Activated T-cell treated with anti-CD3 and anti-CD28 coated beads for 24 hours (primary cell): ENCODE results near the gene PLEKHG7.
"Not testable (repeated sequence)": the region's sequence is repeated elsewhere in the genome, so short reads cannot be mapped to it uniquely, and the experiment has no call there.

Experiments used
- DNase-seq: peaks from one replicate; pipeline ENCODE4 v3.0.0-alpha.2; 2020; ENCODE audit warnings: low read depth

PLEKHG7 gene

DNA sequence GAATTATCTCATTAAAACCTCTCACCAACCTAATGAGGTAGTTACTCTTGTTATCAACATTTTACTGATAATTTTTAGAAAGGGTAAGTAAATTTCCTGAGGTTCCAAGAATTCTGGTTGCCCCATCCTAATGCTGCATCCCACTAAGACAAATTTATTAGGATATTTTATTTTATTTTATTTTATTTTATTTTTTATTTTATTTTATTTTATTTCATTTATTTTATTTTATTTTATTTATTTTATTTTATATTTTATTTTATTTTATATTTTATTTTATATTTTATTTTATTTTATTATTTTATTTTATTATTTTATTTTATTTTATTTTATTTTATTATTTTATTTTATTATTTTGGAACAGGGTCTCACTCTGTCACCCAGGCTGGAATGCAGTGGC lies 46.9 kb downstream of the PLEKHG7 start:
- DNase-seq: not testable (repeated sequence)

DNA sequence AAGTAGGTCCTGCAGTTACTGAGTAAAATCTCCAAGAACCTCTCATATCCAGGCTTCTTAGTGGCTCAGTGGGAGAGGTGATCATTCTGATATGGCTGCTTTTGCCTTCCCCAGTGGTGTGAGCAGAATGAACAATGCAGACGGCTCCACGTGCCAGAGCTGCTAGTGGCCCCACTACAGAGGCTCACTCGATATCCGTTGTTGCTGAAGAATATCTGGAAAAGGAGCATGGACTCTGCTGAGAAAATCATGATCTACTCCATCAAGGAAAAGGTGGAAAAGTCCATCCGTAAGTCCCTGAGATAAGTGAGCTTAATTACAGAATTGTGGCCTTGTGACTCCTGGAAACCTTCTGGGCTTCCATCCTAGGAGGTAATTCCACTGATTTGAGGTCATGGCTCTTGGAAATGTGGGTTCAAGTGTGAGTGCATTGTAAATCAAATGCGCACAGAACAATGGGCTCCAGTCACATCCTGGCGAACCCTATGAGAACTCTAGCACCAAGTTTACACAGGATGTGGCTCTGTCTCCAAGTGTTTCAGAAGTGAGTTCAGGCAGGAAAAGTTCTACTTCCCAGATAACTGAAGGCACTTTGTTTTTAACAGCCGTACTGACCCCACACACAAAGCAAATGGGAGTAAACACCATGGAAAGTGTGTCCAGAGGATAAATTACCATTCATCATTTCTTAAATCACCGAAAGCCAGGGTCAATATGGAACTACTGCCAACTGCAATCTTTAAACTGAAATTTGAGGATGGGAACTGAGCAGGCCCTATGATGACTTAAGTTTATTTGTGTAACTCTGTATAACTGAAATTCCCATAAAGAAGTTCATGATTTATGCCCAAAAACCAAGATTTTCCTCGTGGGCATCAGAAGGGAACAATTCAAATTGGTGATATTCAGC lies 51.4 kb downstream of the PLEKHG7 start:
- no peak for DNase-seq

DNA sequence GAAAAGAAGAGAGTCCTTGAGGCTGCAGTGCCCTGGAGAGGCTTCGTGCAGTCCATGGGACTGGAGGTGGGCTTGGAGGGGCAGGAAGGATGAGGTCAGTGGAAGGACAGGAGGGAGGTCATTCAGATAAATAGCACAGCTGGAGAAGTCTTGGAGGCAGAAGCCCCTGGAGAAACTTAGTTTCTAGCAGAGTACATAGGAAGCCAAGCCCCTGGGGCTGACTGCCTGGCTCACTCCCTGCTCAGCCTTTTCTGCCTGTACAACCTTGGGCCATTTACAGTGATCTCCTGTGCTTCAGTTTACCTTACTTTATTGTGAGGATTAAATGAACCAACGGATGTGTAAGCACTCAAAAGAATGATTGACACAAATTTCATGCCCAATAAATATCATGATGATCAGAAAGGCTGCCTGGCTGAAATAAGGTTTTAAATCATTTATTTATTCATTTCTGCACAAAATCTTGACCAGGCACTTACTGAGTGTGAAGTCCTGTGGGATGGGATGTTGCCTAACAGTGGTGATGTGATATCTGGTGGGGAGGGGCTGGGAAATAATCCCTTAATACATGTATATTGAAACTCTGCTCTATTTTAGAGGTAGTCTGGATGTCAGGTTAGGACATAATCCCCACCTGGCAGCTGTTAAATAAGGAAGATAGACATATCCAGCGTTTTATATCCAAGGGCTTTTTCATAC lies 54.3 kb downstream of the PLEKHG7 start:
- DNase-seq: no peak

DNA sequence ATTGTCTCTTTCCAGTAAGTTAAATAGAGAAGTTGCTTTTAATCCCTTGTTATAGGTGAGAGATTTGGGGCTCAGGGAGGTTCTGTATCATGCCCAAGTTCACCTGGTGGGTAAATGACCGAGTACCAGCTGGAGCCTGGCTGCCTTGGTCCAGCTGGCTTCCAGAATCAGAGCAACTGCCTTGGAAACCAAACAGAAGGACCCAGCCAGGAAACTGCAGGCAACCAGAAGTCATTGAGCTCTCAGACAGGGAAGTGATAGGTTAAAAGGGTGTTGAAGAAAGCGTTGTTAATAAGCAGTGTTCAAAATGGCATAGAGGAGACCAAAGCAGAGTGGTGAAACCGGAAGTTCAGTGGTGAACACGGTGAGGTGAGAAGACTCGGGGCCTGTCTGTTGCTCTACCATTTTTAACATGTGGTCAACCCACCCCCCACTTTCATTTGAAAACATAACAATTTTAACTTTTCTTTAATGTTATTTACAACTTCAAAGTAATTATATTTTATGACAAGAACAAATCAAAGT lies 54.9 kb downstream of the PLEKHG7 start:
- DNase-seq: no peak

DNA sequence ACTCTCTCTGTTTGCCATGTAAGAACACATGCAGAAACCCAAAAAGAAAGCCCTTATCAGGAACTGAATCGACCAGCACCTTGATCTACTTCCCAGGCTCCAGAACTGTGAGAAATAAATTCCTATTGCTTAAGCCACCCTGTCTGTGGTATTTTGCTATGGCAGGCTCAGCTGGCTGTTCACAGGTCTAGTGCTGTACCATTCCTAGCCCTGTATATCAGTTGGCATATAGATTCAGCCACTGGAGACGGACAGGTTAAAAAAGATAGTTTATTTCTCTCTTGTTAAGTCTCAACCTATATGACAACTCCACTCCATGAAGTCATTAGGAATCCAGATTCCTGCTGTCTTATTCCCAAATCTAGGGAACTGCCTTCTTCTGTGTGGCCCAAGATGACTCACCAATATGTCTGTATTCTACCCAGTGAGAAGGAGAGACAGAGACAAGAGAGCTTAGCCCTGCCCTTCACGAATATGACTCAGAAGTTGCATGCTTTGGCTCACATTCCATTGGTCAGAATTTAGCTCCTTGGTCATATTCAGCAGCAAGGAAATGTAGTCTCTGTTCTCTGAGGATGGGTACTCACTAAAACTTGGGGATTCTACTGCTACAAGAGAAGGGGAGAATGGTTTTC lies 57.0 kb downstream of the PLEKHG7 start:
- DNase-seq: no peak

DNA sequence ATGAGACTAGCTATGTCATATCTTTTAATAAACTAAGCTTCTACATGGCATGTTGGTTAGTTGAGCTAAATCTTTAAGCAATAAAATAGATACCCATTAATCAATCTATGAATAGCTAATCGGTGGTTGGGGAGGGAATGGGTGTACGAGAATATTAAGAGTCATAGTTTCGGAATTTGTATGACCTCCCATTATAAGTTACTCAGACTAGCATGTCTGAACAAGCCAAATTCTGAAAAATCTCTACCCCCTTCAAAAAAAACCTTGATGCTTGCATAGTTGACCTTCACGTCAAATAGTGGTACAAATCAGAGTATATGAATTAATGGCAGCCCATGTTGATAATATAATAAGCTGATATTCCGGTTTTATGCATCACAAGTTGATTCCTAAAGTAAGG lies 60.0 kb downstream of the PLEKHG7 start:
- DNase-seq: no peak

DNA sequence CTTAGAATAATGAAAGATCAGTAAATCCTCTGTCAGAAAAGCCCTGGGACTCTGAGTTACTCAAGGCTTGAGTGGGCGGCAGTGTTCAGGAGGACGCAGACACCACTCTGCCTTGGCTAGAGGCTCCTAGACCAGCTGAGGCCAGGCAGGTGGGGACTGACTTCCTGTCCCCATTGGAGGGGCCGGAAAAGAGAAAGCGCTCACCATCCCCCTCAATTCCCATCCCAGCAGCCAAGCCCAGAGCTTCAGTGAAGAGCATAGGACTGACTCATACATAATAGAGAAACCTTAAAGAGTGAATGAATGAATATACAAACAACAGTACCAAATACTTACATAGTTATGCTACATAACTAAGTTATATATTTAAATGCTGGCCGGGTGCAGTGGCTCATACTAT lies 62.0 kb downstream of the PLEKHG7 start:
- DNase-seq: no peak

DNA sequence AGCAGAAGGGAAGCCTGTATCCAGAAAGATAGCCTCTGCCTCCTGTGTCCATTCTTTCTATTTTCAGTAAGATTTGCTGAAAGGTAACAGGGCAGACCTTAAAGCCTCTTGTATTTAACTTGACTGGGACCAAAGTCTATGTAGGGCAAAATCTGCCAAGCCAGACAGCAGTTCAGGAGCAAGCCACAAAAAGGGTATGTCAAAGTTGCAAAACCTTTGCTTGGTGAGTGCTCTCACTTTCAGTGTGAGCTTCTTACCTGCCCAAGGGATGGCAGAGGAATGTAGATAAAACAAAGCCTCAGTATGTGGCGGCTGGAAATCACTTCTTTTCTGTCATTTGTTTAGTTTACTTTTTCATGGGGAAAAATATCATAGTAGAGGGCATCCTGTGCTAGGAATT lies 63.1 kb downstream of the PLEKHG7 start:
- no peak for DNase-seq

DNA sequence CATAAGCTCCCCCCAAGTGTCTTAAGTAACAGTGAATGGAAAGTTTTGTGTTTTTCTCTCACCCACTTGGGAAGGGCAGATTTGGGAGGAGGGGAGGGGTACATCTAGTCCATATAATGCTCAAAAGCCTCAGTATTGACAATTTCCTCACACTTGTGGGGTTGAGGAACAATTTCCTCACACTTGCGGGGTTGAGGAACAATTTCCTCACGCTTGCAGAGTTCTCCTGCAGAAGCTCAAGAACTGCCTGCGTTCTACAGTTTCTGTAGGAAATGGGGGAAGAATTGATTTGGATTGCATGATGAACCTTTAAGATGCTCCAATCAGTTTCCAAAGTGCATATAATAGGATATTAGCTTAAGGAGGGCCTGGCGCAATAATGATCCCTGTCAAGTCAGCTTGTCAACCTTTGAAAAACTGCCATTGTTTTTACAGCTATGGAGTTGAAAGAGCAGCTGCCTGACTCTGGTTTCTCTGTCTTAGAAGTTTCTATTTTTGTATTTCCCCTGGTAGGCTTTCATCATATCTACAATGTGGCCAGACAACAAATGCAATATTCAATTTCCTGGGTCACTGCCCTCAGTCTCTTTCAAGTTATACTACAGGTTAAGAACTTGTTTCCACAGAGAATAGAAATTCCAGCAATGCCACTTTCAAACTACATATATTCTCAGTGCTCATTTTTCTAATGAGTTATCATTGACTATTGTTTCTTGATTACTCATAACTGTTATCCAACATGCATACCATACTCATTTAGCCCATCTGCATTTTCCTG lies 66.5 kb downstream of the PLEKHG7 start:
- no peak for DNase-seq

DNA sequence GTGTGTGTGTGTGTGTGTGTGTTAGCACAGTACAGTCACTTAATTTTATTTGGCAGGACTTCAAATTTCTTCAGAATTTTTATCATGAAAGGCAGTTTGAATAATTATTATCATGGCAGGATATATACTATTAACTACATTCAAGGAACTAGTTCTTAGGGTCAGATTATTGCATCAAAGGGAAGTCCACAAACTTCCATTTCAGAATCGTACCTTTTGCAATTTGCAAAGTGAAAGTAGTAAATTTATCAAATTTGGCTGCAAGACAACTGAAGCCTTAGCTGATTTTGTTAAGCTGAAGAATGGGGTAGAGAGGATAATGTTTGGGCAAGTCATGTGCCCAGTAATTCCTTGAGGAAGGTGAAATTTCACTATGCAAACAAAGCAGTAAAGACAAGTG lies 68.2 kb downstream of the PLEKHG7 start:
- no peak for DNase-seq

DNA sequence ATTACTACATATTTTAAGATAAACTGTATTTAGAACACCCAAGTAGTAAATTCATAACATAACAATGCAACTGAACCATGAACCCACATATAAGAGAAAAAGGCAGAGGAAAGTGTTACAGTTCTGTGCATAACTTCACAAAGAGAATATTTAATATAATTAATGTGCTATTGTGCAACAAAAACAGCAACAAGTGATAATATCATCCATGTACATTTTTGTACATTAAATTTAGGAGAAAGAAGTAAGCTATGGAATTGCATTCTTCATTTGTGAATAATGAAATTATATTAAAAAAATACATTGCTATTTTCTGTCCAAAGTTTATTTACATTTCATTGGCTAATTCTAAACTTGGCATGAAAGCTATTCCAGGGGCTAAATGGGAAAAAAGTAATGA lies 72.6 kb downstream of the PLEKHG7 start:
- DNase-seq: no peak

DNA sequence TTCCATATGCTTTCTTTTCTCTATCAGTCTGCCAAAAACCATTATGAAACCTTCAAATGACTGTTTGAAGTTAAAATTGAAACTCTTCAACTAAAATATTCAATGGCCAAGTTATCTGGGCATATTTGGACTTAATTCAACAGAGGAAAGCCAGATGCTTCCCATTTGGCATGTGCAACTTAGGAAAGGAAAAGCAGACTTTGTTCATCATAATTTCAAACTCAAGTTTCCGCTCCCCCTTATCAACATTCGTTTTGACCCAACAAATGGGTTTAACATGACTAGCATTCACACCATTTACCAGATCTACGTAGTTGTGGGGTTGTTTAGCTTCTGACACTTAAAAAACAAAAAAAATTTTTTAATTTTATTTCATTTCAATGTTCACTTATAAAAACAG lies 75.7 kb downstream of the PLEKHG7 start:
- DNase-seq: no peak

DNA sequence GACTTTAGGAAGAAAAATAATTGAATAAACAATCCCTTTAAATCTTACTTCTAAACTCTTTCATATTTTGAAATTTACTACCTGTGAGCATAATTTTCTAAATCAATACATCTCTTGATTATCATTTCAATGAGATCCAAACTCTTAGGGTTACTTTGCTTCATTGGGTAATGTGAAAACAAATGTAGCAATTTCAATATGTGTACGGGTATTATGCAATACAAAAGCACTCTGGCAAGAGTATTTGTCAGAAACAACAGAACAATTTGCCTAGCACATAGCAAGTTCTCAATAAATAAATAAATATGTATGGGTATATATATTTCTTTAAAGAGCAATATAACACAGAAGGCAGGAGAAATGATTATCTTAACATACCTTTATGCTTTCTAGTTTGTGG lies 77.1 kb downstream of the PLEKHG7 start:
- DNase-seq: no peak

DNA sequence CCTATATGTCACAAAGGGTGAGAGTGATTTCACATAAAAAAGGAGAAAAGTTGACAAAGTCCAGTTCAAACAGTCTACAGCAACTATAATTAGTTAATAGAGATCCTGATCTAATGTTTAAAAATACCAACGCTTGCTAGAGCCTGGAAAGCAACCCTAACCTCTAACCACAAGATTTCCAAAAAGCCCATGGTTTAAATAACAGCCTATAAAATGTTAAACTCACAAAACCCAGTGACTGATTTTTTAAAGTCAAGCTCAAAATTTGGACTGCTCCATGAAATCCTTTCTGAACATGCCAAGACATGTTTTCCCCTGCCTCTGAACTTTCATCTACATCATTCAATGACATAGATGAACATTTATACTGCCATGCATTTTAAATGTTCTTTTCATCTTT lies 81.6 kb downstream of the PLEKHG7 start:
- no peak for DNase-seq

DNA sequence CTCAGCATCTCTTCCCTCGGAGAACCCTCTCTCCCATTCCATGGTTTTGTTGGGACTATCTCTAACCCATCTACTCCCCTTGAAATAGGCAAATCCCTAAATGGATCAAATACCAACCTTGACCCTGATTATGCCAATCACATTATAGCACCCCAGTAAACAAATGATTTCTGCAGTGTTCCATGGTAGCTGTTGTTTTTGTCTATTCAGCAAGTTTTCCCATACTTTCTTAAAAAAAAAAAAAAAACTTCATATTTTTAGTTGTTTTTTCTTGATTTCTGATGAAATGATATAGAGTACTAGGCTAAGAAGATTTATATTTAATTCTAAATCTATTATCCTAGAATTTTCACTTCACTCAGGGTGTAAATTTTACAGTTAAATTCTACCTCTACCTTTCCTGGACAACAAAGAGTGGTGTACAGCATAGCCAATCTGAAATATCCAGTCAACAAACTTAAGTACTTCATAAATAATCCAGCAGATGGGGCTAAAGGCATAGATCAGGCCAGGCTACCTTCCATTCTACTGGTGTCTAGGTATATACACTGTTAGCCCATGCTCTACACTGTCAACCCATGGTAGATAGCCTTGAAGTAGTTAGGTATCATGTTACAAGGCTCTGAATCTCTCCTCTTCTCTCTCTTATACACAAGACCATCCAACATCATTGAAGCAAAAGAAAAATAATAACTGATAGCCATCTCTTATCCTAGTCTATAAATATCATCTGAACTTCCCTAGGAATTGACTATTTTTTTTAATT lies 82.2 kb downstream of the PLEKHG7 start:
- no peak for DNase-seq

DNA sequence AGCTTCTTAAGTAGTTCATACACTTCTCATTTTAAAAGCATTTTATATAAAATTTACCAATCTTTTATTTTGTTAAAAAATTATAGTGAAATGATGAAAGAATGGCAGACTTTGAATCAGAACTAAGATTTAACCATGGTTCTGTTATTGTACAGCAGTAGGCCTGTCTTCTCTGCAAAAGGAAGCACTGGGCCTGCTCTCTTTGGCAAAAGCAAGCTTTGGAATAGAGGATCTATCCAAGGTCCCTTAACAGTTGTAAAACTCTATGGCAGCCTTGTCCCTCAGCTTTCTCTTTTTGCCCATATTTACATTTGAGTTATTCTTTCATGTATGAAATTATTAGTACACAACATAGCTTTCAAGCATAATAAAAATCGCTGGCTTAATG lies 82.8 kb downstream of the PLEKHG7 start:
- DNase-seq: no peak

DNA sequence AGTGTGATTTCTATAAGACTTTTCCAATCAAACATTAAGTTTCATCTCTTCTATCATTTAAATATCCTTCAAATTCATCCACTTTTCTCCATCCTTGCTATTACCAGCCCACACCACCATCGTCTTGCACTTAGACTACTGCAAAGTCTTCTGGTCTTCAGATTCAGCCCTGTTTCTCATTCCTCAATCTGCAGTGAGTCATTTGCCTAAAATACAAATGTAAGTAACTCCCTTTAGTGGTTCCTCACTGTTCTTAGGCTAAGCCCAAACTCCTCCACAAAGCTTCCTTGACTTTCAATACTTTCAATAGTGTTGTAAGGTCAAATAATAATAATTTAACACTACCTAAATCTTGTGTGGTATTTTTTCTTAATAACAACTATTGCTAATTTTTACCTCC lies 83.3 kb downstream of the PLEKHG7 start:
- DNase-seq: no peak

DNA sequence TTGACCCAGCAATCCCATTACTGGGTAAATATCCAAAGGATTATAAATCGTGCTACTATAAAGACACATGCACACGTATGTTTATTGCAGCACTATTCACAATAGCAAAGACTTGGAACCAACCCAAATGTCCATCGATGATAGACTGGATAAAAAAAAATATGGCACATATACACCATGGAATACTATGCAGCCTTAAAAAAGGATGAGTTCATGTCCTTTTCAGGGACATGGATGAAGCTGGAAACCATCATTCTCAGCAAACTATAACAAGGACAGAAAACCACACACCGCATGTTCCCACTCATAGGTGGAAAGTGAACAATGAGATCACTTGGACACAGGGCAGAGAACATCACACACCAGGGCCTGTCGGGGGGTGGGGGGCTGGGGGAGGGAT lies 91.6 kb downstream of the PLEKHG7 start:
- DNase-seq: not testable (repeated sequence)

DNA sequence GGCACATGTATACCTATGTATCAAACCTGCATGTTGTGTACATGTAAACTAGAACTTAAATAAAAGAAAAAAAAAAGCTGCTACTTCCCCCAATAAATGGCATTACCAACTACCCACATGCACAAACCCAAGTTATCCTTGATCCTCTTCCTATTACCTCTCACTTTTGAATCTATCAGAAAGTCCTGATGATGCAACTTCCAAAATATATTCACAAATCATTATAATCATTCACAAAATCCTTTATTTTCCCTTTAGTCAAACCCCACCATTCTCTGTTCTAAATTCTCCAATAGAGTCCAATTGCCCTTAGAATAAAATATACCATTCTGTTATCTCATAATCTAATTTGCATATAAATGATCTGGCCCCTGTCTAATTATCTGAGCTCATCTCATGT lies 92.0 kb downstream of the PLEKHG7 start:
- DNase-seq: no peak

DNA sequence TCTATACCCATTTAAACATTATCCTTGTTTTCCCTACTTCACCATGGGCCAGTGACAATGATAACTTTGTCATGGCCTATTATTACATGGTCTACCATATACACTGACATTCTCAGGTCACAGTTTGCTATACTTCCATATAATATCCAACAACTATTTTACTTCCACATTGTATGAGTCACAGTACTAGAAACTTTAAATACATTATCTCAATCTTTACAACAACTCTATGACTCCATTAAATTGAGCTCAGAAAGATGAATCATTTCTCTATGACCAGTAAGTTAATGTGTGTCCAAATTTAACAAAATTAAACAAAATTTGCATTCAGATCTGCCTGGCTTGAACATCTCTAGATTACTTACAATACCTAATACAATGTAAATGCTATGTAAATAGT lies 93.9 kb downstream of the PLEKHG7 start:
- no peak for DNase-seq

DNA sequence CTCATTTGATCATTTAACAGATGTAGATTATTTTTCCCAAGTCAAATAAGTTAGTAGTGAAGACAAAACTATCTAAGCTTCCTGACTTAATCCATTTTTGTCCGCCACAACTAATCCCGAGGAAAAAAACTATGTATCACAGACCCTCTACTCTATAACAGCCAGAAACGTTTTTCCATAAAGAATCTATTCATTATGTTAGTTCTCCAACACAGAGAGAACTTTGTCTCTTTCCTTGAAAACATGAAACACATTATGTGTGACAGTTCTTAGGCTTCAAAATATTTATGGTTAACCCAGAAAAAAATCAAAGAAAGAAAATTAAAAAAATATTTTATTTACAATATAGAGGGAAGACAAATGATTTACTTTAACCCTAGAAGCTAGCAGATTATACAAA lies 100.1 kb downstream of the PLEKHG7 start:
- DNase-seq: no peak
